Eye (tissue), 1 donor: Measurements from ENCODE around the gene SERPINB6.
"Not testable (repeated sequence)": the region's sequence is repeated elsewhere in the genome, so short reads cannot be mapped to it uniquely, and the experiment has no call there.

Experiments
- DNase-seq: peaks from one replicate; pipeline ENCODE4 v3.0.0-alpha.2; 2015

SERPINB6 gene

GRCh38 chr6:2932911-2933310 is 38.5 kb downstream of the SERPINB6 start:
- not testable (repeated sequence) for DNase-seq

- peak; percentile 95 for DNase-seq
Measured at GRCh38 chr6:2931970-2932748, 39.2 kb downstream of the SERPINB6 start.

GRCh38 chr6:2931055-2931454 is 40.3 kb downstream of the SERPINB6 start:
- no peak for DNase-seq

GRCh38 chr6:2927931-2928330 is 43.4 kb downstream of the SERPINB6 start:
- not testable (repeated sequence) for DNase-seq

GRCh38 chr6:2925842-2926747 is 45.3 kb downstream of the SERPINB6 start:
- DNase-seq: peak; percentile 35

GRCh38 chr6:2921520-2922115 is 49.7 kb downstream of the SERPINB6 start:
- DNase-seq: no peak

GRCh38 chr6:2920671-2921112 is 50.7 kb downstream of the SERPINB6 start:
- no peak for DNase-seq

GRCh38 chr6:2919886-2920285 is 51.5 kb downstream of the SERPINB6 start:
- no peak for DNase-seq

GRCh38 chr6:2919401-2919800 is 52.0 kb downstream of the SERPINB6 start:
- no peak for DNase-seq

GRCh38 chr6:2918936-2919335 is 52.4 kb downstream of the SERPINB6 start:
- no peak for DNase-seq

- DNase-seq: no peak
Measured at GRCh38 chr6:2917801-2918445, 53.4 kb downstream of the SERPINB6 start.

- DNase-seq: no peak
Measured at GRCh38 chr6:2917065-2917464, 54.3 kb downstream of the SERPINB6 start.

- DNase-seq: peak; percentile 35
Measured at GRCh38 chr6:2916158-2916925, 55.0 kb downstream of the SERPINB6 start.

- no peak for DNase-seq
Measured at GRCh38 chr6:2915150-2915549, 56.2 kb downstream of the SERPINB6 start.

- DNase-seq: no peak
Measured at GRCh38 chr6:2914318-2914660, 57.1 kb downstream of the SERPINB6 start.

GRCh38 chr6:2913621-2914317 is 57.6 kb downstream of the SERPINB6 start:
- no peak for DNase-seq

- DNase-seq: no peak
Measured at GRCh38 chr6:2911171-2911570, 60.2 kb downstream of the SERPINB6 start.

- no peak for DNase-seq
Measured at GRCh38 chr6:2909718-2910117, 61.6 kb downstream of the SERPINB6 start.

- DNase-seq: not testable (repeated sequence)
Measured at GRCh38 chr6:2909051-2909606, 62.2 kb downstream of the SERPINB6 start.

- DNase-seq: peak; percentile 35
Measured at GRCh38 chr6:2908516-2908915, 62.9 kb downstream of the SERPINB6 start.
